Mesothelial cell of epicardium (in vitro differentiated cells): ENCODE data around the gene MCCC1. TPM values are rescaled to one million over a fixed set of nuclear protein-coding genes. Genes with fewer than 3 reads are reported as not detected.

Experiments used
- DNase-seq, 2 experiments: peaks; one replicate each; pipeline ENCODE4 v3.0.0; 2021; ENCODE audit warnings: low spot score in 2 of 2; ENCODE audit not compliant: unreplicated experiment in 2 of 2
- H3K27ac Mint-ChIP-seq: 2 replicates; pipeline ENCODE4 v1.8.0; 2021; ENCODE audit warnings: mixed read lengths
- H3K27me3 Mint-ChIP-seq: 2 replicates; pipeline ENCODE4 v1.8.0; 2021; ENCODE audit warnings: low read depth, mixed read lengths
- H3K36me3 Mint-ChIP-seq: 2 replicates; pipeline ENCODE4 v1.8.0; 2021; ENCODE audit warnings: mixed read lengths
- H3K4me1 Mint-ChIP-seq: 2 replicates; pipeline ENCODE4 v1.8.0; 2021; ENCODE audit warnings: mixed read lengths
- H3K4me3 Mint-ChIP-seq: 2 replicates; pipeline ENCODE4 v1.8.0; 2021; ENCODE audit warnings: mild to moderate bottlenecking, moderate library complexity, mixed read lengths
- H3K9me3 Mint-ChIP-seq: 2 replicates; pipeline ENCODE4 v1.8.0; 2021; ENCODE audit warnings: mixed read lengths
- total RNA-seq: library from RNA; stranded (reverse); gene quantifications from 3 replicates; pipeline ENCODE4 v1.2.1, GENCODE V29; 2021
- TF ChIP-seq, protein P1 (sequence below): fragments of 200-600 bp; sonication (generic); IDR thresholded peaks from one replicate; pipeline ENCODE4 v1.5.0; 2021; ENCODE audit warnings: antibody characterized with exemption; ENCODE audit not compliant: unreplicated experiment

The MCCC1 gene
- total RNA-seq, 1 donor from 2014 or later = 37.3 TPM

DNA sequence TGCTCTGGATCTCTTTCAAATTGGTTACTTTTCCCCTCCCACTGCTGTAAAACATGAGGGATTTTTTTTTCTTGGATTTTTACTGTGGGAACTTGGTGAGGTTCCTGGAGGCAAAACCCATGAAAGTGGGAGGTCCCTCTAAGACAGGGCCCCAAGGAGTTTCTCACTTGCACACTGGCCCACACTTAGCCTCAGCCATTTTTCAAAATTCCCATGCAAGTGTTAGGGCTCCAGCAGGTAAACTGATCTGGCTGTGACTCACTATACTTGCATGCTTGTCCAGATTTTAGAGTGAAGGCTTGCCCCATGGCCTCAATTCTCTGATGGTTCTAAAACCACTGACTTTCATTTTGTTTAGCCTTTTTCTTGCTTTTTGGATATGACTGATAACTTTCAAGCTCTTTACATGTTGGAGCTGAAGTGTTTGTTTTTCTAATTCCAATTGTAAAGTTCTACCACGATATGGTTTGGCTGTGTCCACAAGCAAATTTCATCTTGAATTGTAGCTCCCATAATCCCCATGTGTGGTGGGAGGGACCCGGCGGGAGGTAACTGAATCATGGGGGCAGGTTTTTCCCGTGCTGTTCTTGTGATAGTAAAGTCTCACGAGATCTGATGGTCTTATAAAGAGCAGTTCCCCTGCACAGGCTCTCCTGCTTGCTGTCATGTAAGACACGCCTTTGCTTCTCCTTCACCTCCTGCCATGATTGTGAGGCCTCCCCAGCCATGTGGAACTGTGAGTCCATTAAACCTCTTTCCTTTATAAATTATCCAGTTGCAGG, 37.7 kb downstream of the MCCC1 start:
- Mint-ChIP-seq H3K9me3 (peaks cover 4% of the 10 kb centered on the region), H3K36me3 (peaks cover 46% of the 10 kb centered on the region), H3K4me3 (no peak overlapping the region), H3K27me3 (no peaks in the 10 kb centered on the region), H3K4me1 (no peaks in the 10 kb centered on the region), H3K27ac (no peak overlapping the region)
- TF ChIP-seq, protein P1, sequence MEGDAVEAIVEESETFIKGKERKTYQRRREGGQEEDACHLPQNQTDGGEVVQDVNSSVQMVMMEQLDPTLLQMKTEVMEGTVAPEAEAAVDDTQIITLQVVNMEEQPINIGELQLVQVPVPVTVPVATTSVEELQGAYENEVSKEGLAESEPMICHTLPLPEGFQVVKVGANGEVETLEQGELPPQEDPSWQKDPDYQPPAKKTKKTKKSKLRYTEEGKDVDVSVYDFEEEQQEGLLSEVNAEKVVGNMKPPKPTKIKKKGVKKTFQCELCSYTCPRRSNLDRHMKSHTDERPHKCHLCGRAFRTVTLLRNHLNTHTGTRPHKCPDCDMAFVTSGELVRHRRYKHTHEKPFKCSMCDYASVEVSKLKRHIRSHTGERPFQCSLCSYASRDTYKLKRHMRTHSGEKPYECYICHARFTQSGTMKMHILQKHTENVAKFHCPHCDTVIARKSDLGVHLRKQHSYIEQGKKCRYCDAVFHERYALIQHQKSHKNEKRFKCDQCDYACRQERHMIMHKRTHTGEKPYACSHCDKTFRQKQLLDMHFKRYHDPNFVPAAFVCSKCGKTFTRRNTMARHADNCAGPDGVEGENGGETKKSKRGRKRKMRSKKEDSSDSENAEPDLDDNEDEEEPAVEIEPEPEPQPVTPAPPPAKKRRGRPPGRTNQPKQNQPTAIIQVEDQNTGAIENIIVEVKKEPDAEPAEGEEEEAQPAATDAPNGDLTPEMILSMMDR = no peak
- DNase-seq = no peak

- TF ChIP-seq, protein P1 = no peak
- Mint-ChIP-seq H3K4me1 (no peaks in the 10 kb centered on the region), H3K4me3 (no peak overlapping the region), H3K36me3 (peaks cover 29% of the 10 kb centered on the region), H3K9me3 (no peaks in the 10 kb centered on the region), H3K27ac (no peak overlapping the region), H3K27me3 (no peaks in the 10 kb centered on the region)
- no peak for DNase-seq
Observed at GRCh38 chr3:183058351-183058750, 40.9 kb downstream of the MCCC1 start.

- Mint-ChIP-seq H3K4me3 (no peak overlapping the region), H3K4me1 (no peaks in the 10 kb centered on the region), H3K27ac (no peak overlapping the region), H3K36me3 (peaks cover 57% of the 10 kb centered on the region), H3K9me3 (peaks cover 26% of the 10 kb centered on the region), H3K27me3 (no peaks in the 10 kb centered on the region)
- TF ChIP-seq, protein P1 = no peak
- DNase-seq = no peak
Observed at GRCh38 chr3:183050706-183051105, 48.6 kb downstream of the MCCC1 start.

DNA sequence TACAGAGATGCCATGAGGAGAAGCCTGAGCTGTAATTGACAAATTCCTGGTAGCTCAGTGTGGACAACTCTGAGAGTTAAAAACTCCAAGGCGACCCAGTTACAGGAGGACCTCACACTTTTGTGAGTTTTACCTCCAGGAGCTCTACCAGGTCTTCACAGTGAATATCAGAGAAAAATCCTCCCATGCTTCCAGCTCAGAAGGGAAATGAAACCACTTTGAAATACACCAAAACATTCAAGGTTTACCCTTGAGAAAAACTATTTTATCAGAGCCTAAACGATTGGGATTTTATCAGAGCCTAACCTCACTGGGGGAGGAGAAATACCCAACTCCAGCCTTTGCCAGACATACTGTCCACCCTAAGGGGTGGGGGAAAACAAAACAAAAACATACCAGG, 52.4 kb downstream of the MCCC1 start:
- no peak overlapping the region for H3K4me3 Mint-ChIP-seq
- H3K36me3 Mint-ChIP-seq = peaks cover 67% of the 10 kb centered on the region
- peaks cover 26% of the 10 kb centered on the region for H3K9me3 Mint-ChIP-seq
- no peaks in the 10 kb centered on the region for H3K27me3 Mint-ChIP-seq
- DNase-seq = no peak
- TF ChIP-seq, protein P1 = no peak
- H3K4me1 Mint-ChIP-seq = no peaks in the 10 kb centered on the region
- H3K27ac Mint-ChIP-seq = no peak overlapping the region

GRCh38 chr3:183044547-183045229, 54.6 kb downstream of the MCCC1 start:
- Mint-ChIP-seq H3K4me3 (no peak overlapping the region), H3K4me1 (no peaks in the 10 kb centered on the region), H3K9me3 (peaks cover 15% of the 10 kb centered on the region), H3K27me3 (no peaks in the 10 kb centered on the region), H3K27ac (no peak overlapping the region), H3K36me3 (peaks cover 58% of the 10 kb centered on the region)
- TF ChIP-seq, protein P1 = no peak
- no peak for DNase-seq
